Neutrophil (primary cell): ENCODE results near the gene TUBG1.
"Not testable (repeated sequence)": the region's sequence is repeated elsewhere in the genome, so short reads cannot be mapped to it uniquely, and the experiment has no call there.

ENCODE experiments used
- H3K27ac ChIP-seq: fragments of 200-600 bp; sonication (generic); 2 replicates; pipeline ENCODE4 v1.5.1; 2016; ENCODE audit warnings: mild to moderate bottlenecking, moderate library complexity
- H3K27me3 ChIP-seq: fragments of 200-600 bp; sonication (generic); 2 replicates; pipeline ENCODE4 v1.6.0; 2016; ENCODE audit warnings: mild to moderate bottlenecking
- H3K36me3 ChIP-seq: fragments of 200-600 bp; sonication (generic); 2 replicates; pipeline ENCODE4 v1.5.1; 2017
- H3K4me1 ChIP-seq, 2 experiments: fragments of 200-600 bp in 1 of 2; sonication (generic) in 1 of 2; 1 replicate in 1 of 2; 2 replicates in 1 of 2; pipeline versions ENCODE4 v1.5.1 to v1.6.1; 2013 to 2016; ENCODE audit warnings: low read depth in 1 of 2, low read length in 1 of 2, mild to moderate bottlenecking in 1 of 2, moderate library complexity in 1 of 2; ENCODE audit not compliant: control insufficient read depth in 1 of 2, insufficient read depth in 1 of 2
- H3K4me3 ChIP-seq, 2 experiments: fragments of 200-600 bp in 1 of 2; sonication (generic) in 1 of 2; 1 replicate in 1 of 2; 2 replicates in 1 of 2; pipeline ENCODE4 v1.5.1; 2013 to 2016; ENCODE audit warnings: low read depth in 1 of 2, low read length in 1 of 2, mild to moderate bottlenecking in 1 of 2, moderate library complexity in 1 of 2
- H3K9me3 ChIP-seq: fragments of 200-600 bp; sonication (generic); 2 replicates; pipeline ENCODE4 v1.5.1; 2016
- TF ChIP-seq, protein P1 (sequence below): fragments of 200-600 bp; sonication (generic); IDR thresholded peaks from 2 replicates; pipeline ENCODE4 v1.5.1; 2016; ENCODE audit warnings: antibody characterized with exemption

TUBG1 gene

DNA sequence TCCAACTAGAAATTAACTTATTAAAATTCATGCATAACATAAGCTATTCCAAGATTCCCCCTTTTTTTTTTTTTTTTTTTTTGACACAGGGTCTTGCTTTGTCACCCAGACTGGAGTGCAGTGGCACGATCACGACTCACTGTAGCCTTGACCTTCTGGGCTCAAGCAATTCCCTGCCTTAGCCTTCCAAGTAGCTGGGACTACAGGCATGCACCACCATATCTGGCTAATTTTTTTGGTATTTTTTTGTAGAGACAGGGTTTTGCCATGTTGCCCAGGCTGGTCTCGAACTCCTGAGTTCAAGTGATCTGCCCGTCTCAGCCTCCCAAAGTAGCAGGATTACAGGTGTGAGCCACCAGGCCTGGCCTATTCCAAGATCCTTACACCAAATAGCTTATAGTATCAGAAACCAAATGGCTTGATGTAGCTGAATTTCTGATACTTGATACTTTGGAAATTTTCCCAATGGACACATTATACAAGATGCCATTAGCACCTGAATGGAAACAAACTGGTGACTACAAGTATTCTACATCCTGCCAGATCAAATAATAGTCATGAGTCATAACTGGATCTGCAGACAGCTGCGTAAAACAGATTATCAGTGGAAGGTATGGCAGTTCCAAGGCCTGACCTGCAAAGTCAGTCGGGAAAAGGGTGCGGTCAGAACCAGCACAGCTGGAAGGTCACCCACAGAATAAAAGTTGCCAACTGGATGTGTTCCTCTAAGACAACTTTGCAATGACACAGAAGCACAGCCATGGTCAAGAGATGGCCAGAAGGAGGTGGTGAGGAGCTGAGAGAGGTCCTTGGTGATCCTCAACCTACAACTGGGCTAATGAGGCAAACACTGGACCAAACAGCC lies 14.5 kb downstream of the TUBG1 start:
- TF ChIP-seq, protein P1, sequence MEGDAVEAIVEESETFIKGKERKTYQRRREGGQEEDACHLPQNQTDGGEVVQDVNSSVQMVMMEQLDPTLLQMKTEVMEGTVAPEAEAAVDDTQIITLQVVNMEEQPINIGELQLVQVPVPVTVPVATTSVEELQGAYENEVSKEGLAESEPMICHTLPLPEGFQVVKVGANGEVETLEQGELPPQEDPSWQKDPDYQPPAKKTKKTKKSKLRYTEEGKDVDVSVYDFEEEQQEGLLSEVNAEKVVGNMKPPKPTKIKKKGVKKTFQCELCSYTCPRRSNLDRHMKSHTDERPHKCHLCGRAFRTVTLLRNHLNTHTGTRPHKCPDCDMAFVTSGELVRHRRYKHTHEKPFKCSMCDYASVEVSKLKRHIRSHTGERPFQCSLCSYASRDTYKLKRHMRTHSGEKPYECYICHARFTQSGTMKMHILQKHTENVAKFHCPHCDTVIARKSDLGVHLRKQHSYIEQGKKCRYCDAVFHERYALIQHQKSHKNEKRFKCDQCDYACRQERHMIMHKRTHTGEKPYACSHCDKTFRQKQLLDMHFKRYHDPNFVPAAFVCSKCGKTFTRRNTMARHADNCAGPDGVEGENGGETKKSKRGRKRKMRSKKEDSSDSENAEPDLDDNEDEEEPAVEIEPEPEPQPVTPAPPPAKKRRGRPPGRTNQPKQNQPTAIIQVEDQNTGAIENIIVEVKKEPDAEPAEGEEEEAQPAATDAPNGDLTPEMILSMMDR: no peak
- H3K27me3 ChIP-seq: no peaks in the 10 kb centered on the region
- no peaks in the 10 kb centered on the region for H3K9me3 ChIP-seq
- H3K36me3 ChIP-seq: no peaks in the 10 kb centered on the region
- no peak overlapping the region for H3K4me3 ChIP-seq
- no peak overlapping the region for H3K27ac ChIP-seq
- peaks cover 4 to 11% of the 10 kb centered on the region in 2 experiments for H3K4me1 ChIP-seq

DNA sequence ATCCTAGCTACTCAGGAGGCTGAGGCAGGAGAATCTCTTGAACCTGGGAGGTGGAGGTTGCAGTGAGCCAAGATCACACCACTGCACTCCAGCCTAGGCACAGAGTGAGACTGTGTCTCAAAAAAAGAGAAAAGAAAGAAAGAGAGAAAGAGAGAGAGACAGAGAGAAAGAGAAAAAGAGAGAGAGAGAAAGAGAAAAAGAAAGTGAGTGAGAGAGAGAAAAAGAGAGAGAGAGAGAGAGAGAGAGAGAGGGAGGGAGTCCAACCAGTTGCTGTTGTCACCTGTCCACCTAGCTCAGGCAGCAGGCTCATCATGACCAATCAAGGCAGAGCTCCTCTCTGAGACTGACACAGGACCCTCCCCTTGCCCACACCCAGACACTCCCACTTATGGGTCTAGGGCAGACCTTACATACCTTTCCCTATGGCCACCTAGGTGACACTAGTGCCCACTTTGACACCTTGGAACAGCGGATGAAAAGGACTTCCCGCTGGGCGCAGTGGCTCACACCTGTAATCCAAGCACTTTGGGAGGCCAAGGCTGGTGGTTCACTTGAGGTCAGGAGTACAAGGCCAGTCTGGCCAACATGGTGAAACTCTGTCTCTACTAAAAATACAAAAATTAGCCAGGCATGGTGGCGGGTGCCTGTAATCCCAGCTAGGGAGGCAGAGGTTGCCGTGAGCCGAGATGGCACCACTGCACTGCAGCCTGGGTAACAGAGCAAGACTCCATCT lies 17.7 kb downstream of the TUBG1 start:
- not testable (repeated sequence) for H3K27ac ChIP-seq, H3K36me3 ChIP-seq, H3K27me3 ChIP-seq, H3K9me3 ChIP-seq, H3K4me3 ChIP-seq
- H3K4me1 ChIP-seq: peaks cover 17 to 21% of the 10 kb centered on the region in 2 experiments

GRCh38 chr17:42629411-42630009 lies 20.0 kb downstream of the TUBG1 start:
- no peaks in the 10 kb centered on the region for H3K9me3 ChIP-seq
- H3K4me1 ChIP-seq: peaks cover 17 to 21% of the 10 kb centered on the region in 2 experiments
- TF ChIP-seq, protein P1: no peak
- H3K27ac ChIP-seq: peak overlapping the region; percentile 65
- H3K36me3 ChIP-seq: no peaks in the 10 kb centered on the region
- H3K4me3 ChIP-seq: no peak overlapping the region
- H3K27me3 ChIP-seq: no peaks in the 10 kb centered on the region

DNA sequence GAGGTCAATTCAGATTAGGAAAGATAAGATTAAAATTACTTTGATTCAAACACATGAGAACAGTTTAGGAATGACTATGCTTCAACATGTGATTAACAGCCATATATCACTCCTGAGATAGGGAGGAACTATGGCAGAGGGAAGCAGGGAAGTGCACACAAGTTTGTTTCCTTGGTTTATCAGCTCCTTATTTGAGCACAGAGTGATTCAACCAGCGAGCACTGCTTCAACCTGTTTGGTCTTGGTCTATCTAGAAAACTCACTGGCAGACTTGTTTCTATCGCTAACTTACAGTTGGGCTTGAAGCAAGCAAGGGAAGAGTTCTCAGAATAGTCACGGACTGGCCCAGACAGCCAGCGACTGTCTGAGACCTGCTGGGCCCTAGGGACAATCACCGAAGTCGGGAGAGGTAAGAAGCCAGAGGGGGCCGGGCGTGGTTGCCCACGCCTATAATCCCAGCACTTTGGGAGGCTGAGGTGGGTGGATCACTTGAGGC lies 23.5 kb downstream of the TUBG1 start:
- TF ChIP-seq, protein P1: no peak
- Histone ChIP-seq H3K4me3 (no peak overlapping the region), H3K4me1 (peaks cover 17 to 20% of the 10 kb centered on the region in 2 experiments), H3K9me3 (no peaks in the 10 kb centered on the region), H3K27me3 (no peaks in the 10 kb centered on the region), H3K36me3 (no peaks in the 10 kb centered on the region), H3K27ac (no peak overlapping the region)

GRCh38 chr17:42639525-42640113 lies 30.1 kb downstream of the TUBG1 start:
- H3K4me3 ChIP-seq: no peak overlapping the region
- no peaks in the 10 kb centered on the region for H3K36me3 ChIP-seq
- TF ChIP-seq, protein P1: no peak
- no peaks in the 10 kb centered on the region for H3K9me3 ChIP-seq
- peaks cover 31% of the 10 kb centered on the region for H3K27me3 ChIP-seq
- H3K4me1 ChIP-seq: no peaks in the 10 kb centered on the region
- no peak overlapping the region for H3K27ac ChIP-seq
